ENCODE data around the gene IAH1.

DNA sequence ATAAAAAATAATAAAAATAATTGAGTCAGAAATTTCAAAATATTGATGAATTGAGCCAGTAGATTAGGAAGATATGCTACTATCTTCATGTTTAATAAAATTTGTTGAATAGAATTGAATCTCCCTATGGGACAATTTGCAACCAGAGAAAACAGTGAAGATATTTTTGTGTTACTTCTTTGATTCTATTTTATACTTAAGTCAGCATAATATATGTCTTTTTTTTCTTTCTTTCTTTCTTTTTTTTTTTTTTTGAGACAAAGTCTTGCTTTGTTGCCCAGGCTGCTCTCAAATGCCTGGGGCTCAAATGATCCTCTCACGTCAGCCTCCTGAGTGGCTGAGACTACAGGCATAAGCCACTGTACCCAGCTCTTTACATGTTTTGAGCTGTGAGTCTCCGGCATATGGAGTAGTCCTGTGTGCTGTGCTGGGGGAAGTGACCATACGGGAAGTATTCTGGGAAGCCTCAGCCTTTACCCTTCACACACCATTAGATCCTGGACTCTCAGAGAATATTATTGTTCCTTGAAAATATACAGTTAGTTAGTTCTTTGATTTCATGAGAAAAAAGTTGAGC, 13.8 kb upstream of the IAH1 start:
- TF ChIP-seq NFIX (CRISPR knock-in tag; IDR thresholded peaks at IDR 0.05; ENCODE audit: low read depth) (no peak), BRCA1 (IDR thresholded peaks at IDR 0.05) (no peak), BRCA1 (CRISPR knock-in tag; IDR thresholded peaks at IDR 0.05) (no peak), SUPT5H (IDR thresholded peaks at IDR 0.05) (no peak)
- TF ChIP-seq, protein P1, sequence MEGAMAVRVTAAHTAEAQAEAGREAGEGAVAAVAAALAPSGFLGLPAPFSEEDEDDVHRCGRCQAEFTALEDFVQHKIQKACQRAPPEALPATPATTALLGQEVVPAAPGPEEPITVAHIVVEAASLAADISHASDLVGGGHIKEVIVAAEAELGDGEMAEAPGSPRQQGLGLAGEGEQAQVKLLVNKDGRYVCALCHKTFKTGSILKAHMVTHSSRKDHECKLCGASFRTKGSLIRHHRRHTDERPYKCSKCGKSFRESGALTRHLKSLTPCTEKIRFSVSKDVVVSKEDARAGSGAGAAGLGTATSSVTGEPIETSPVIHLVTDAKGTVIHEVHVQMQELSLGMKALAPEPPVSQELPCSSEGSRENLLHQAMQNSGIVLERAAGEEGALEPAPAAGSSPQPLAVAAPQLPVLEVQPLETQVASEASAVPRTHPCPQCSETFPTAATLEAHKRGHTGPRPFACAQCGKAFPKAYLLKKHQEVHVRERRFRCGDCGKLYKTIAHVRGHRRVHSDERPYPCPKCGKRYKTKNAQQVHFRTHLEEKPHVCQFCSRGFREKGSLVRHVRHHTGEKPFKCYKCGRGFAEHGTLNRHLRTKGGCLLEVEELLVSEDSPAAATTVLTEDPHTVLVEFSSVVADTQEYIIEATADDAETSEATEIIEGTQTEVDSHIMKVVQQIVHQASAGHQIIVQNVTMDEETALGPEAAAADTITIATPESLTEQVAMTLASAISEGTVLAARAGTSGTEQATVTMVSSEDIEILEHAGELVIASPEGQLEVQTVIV (CRISPR knock-in tag; IDR thresholded peaks at IDR 0.05; ENCODE audit: borderline replicate concordance), result no peak
- TF ChIP-seq, protein P2, sequence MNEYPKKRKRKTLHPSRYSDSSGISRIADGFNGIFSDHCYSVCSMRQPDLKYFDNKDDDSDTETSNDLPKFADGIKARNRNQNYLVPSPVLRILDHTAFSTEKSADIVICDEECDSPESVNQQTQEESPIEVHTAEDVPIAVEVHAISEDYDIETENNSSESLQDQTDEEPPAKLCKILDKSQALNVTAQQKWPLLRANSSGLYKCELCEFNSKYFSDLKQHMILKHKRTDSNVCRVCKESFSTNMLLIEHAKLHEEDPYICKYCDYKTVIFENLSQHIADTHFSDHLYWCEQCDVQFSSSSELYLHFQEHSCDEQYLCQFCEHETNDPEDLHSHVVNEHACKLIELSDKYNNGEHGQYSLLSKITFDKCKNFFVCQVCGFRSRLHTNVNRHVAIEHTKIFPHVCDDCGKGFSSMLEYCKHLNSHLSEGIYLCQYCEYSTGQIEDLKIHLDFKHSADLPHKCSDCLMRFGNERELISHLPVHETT (CRISPR knock-in tag; conservative IDR thresholded peaks at IDR 0.05 in 1 of 2, IDR thresholded peaks at IDR 0.05 in 1 of 2), result no peak

Measured in K562 (cell line).